ENCODE results near the gene RFX1.
"Not testable (repeated sequence)": the region's sequence is repeated elsewhere in the genome, so short reads cannot be mapped to it uniquely, and the experiment has no call there.

The RFX1 gene

DNA sequence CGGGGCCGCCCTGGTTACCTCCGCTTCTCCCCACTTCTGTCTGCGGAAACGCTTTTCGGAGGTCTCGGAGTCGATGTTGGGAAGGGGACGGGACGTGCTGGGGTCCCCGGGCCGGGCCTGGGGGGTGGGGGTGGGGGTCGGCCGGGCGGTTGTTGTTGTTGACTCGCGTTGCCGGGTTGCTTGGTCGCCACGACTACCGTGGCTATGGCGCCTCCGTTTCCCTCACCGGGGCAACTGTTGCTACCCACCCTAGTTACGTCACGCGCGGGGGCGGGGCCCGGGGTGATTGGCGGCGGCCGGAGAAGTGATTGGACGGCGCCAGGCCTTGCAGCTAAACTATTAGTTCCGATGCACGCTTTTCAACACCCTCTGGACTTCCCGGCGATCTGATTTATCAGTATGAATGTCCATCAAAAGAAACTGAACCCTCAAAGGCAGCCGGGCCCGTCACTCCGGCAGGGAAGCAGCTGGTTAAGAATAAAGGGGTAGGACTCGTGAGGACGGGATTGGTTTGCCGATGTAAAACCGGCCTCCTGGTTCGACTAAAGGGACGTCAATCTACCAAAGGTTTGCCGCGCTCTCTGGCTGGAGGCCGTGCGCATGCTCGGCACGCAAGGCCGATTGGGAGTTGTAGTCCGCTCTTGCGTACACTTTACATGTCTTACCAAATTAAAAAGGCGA, at the start of gene RFX1:
TSS of gene RFX1 (minus strand) at position 236 of the 681 bp plus-strand sequence. CDS start 12,477 bp downstream, outside the sequence.
- DNase-seq, result peak; percentile 90 to 100 (median 99)

- no peak for DNase-seq
Observed at GRCh38 chr19:14055396-14055795, 49.3 kb upstream of the RFX1 start.

DNA sequence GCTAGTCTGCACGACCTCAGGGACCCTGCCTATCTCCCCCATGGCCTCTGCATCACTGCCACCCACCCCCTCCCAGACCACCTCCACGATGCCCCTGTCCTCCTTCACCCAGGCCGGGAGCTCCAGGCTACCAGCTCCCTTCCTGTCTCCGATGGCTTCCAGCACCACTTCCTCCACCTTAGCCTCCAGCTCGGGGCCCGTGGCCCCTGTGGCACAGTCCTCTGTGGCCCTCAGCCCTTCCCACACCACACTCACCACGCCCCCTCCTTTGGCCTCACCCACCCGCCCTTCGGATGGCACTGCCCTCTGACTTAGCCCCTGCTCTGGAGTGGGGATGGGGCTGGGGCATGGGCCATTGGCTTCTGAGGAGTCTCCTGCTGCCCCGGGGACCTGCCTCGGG, 48.6 kb upstream of the RFX1 start:
- no peak for DNase-seq

DNA sequence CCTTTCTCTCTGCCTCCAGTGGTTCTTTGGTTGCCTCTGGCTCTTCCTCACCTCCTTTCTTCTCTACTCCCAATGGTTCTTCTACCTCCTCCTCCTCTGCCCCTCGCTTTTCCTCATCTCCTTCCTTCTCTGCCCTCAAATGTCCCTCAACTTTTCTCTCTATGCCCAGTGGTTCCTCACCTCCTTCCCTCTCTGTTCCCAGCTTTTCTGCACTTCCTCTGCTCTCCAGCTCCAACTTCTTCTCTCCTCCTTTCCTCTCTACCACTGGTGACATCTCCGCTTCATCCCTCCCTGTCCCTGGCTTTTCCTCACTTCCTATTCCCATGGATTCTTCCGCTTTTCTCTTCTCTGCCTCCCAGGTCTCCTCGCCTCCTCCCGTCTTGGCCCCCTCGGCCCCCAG, 48.0 kb upstream of the RFX1 start:
- no peak for DNase-seq

DNA sequence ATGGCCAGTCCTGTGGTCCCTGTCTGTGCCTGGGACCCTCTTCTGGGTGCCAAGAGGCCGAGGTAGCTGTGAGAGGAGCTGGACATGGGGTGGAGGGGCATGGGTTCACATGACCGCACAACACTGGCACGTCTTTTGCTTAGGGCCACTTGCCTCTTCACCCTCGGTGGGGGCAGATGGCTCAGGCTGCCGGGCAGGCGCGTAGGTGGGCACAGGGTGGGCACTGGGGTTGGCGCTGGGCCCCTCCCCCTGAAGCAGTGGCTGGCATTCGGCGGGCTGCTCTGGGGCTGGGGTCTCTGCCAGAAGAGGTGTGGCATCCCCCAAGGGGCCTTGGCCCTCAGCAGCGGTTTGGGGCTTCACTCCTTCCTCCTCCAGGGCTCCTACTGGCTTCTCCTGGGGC, 47.4 kb upstream of the RFX1 start:
- DNase-seq, result no peak

DNA sequence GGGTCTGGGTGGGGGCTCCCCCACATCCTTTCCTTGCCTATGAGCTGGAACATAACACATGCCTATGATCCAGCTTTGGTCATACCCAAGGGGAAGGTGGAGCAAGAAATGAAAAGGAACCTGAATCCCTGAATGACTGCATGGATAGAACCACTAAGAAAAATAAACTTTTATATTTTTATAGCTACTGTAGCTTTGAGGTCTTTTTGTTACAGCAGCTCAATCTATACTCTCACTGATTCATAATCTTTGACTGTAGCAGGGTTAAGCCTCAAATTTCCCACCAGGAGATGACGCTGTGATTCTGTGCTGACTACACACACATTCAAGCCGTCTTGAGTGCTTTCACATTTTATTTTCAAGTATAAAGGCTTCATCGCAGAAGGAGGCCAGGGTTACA, 46.9 kb upstream of the RFX1 start:
- DNase-seq, result no peak

- DNase-seq, result no peak
Observed at GRCh38 chr19:14052470-14052869, 46.4 kb upstream of the RFX1 start.

DNA sequence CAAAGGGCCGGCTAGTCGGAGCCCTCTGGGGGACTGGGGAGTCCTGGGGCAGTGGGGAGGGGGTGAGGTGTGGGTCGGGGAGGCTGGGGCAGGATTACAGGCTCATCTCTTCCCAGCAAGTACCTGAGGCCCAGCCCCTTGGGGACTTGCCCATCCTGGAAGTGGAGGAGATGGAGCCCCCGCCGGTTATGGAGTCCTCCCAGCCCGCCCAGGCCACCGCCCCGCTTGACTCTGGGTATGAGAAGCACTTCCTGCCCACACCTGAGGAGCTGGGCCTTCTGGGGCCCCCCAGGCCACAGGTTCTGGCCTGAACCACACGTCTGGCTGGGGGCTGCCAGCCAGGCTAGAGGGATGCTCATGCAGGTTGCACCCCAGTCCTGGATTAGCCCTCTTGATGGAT, 45.9 kb upstream of the RFX1 start:
- DNase-seq, result no peak

- DNase-seq, result not testable (repeated sequence)
Observed at GRCh38 chr19:14050961-14051360, 44.8 kb upstream of the RFX1 start.

DNA sequence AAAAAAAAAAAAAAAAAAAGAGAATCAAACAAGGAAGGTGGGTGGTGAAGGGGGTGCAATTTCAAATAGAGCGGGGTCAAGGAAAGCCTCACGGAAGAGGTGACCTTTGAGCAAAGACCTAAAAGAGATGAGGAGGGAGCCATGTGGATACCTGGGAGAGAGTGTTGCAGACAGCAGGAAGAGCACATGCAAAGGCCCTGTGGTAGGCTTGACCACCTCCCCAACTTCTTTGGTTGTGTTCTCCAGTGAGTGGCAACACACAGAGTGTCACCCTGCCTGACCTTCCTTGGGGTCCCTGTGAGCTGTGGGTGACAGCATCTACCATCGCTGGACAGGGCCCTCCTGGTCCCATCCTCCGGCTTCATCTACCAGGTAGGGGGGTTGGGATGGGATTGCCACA, 44.4 kb upstream of the RFX1 start:
- DNase-seq, result no peak

- peak in 4 of 58 donors; percentile 1 to 16 (median 10) for DNase-seq
Observed at GRCh38 chr19:14048443-14049153, 42.5 kb upstream of the RFX1 start.

DNA sequence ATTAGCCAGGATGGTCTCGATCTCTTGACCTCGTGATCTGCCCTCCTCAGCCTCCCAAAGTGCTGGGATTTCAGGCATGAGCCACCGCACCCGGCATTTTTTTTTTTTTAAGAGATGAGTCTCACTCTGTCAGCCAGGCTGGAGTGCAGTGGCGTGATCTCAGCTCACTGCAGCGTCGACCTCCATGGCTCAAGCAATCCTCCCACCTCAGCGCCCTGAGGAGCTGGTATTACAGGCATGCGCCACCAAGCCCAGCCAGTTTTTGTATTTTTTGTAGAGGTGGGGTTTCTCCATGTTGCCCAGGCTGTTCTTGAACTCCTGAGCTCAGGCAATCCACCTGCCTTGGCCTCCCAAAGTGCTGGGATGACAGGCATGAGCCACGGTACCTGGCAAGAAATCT, 41.7 kb upstream of the RFX1 start:
- DNase-seq, result not testable (repeated sequence)

DNA sequence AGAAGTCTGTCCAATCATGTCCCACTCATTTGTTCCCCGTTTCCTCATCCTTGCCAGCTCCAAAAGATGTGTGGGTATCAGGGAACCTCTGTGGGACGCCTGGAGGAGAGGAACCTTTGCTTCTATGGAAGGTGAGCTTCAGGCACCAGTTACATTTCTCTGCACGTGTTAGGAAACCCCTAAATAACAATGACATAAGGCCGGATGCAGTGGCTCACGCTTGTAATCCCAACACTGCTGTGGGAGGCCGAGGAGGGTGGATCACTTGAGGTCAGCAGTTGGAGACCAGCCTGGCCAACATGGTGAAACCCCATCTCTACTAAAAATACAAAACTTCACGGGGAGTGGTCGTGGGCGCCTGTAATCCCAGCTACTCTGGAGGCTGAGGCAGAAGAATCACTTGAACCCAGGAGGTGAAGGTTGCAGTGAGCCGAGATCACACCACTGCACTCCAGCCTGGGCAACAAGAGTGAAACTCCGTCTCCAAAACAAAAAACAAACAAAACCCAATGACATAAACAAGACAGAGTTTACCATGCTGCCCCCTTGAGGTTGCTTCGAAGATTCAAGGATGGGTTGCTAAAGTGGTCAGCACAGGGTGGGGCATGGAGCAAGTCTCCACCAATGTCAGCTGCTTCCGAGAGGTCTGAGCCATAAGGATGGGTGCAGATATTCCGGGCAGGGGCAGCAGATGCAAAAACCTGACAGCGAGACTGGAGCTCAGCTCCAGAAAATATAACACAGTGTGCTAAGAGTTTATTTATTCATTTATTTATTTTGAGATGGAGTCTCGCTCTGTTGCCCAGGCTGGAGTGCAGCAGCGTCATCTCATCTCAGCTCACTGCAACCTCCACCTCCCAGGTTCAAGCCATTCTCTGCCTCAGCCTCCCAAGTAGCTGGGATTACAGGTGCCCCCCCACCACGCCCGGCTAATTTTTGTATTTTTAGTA, 36.8 kb upstream of the RFX1 start:
- peak in 15 of 58 donors; percentile 0 to 43 (median 8) for DNase-seq

DNA sequence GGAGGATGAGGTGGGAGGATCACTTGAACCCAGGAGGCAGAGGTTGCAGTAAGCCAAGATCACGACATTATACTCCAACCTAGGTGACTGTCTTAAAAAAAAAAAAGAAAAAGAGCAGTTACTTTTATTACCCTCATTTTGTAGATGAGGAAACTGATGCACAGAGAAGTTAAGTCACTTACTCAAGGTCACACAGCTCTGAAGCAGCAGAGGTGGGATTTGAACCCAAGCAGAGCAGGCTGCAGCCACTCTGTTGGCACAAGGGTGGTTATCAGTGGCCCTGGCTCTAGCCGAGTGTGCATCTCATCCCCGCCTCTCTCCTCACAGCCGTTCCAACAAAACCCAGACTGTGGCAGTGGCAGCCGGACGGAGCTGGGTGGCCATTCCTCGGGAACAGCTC, 33.1 kb upstream of the RFX1 start:
- DNase-seq, result no peak

GRCh38 chr19:14035706-14036105, 29.6 kb upstream of the RFX1 start:
- DNase-seq, result no peak

DNA sequence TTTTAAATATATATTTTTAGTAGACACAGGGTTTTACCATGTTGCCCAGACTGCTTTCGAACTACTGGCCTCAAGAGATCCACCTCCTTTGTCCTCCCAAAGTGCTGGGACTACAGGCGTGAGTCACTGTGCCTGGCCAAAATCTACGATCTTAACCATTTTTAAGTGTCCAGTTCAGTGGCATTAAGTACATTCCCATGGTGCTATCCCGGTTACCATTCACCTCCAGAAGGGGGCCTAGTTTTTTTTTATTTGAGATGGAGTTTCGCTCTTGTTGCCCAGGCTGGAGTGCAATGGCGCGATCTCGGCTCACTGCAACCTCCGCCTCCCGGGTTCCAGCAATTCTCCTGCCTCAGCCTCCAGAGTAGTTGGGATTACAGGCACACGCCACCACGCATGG, 29.0 kb upstream of the RFX1 start:
- DNase-seq, result not testable (repeated sequence)

- DNase-seq, result no peak
Observed at GRCh38 chr19:14033946-14034345, 27.8 kb upstream of the RFX1 start.

- DNase-seq, result peak in 31 of 58 donors; percentile 5 to 56 (median 32)
Observed at GRCh38 chr19:14031719-14032480, 25.8 kb upstream of the RFX1 start, which contains the start of gene IL27RA. Gene IL27RA, plus strand, starts transcription at chr19:14031762. Its CDS starts 111 bp downstream, at chr19:14031873.

GRCh38 chr19:14030997-14031718, 25.0 kb upstream of the RFX1 start:
- DNase-seq, result no peak

DNA sequence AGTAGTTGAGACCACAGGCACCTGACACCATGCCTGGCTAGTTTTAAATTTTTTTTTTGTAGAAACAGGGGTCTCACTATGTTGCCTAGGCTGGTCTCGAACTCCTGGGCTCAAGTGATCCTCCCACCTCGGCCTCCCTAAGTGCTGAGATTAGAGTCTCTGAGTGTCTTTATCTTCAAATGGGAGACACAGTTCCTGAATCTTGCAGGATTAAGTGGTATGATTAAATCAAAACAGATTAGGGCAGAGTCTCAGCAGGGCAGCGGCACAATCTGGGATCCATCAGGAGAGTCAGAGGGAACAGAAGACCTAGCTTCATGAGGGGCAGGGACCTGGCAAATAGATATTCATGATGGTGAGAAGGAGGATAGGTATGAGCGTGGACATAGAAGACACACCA, 22.8 kb upstream of the RFX1 start:
- DNase-seq, result no peak

All from anterior cingulate cortex (tissue), 58 donors.